Measurements from ENCODE around the gene ZBED6. TPM values are rescaled to one million over a fixed set of nuclear protein-coding genes. Genes with fewer than 3 reads are reported as not detected.
"Not testable (repeated sequence)": the region's sequence is repeated elsewhere in the genome, so short reads cannot be mapped to it uniquely, and the experiment has no call there.

The ZBED6 gene
- total RNA-seq, 1 donor from 2014 or later, result 52.3 TPM

DNA sequence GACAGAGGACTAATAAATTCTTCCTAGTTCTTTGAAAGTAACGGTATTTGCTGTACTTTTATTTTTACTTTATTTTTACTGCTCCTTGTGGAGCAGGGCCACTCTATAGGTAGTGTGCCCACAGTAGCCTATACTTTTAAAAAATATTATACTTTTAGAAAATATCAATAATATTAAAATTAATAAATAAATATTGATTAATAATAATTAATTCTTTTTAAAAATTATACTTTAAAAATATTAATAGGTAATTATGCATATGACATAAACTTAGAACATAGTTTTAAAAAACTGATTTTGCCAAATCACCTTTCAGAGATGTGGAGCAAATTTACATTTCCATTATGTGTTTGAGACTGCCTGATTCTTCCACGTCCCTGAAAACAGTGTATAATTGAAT is 30.8 kb downstream of the ZBED6 start:
- intact Hi-C loops (cut with DNase I), result no loop called here
- ATAC-seq (no peak), DNase-seq (ENCODE audit: low spot score) (no peak)

DNA sequence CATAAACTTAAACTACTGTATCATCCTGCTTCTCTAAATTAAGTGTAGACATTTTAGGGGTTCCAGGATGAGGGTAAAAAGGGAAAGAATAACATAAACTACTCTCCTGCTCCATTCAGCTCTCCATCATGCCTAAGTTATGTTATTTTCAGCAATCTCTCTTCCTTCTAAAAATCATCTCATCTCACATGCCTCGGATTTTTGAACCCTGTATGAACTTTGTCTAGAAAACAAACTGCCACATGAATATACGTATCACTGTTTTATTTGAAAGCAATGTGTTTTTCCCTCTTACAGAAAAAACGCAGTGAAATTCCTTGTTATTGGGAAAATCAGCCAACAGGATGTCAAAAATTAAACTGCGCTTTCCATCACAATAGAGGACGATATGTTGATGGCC is 32.6 kb downstream of the ZBED6 start:
- DNase-seq (ENCODE audit: low spot score) (no peak), ATAC-seq (no peak)
- intact Hi-C loops (cut with DNase I), result no loop called here

DNA sequence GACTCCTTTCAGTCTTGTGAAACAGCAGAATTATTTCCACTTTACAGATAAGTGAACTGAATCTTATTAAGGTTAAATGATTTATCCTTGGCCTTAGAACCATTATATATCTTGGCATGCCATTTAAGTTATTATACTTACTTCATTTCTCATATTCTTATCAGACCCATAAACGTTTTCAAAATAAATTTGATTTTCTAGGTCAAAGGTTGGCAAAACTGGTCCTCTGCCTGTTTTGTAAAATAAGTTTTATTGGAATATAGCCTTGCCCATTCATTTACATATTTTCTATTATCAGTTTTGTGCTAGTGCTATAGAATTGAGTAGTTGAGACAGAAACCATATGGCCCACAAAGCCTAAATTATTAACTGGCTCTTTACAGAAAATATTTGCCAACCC is 33.1 kb downstream of the ZBED6 start:
- intact Hi-C loops (cut with DNase I), result no loop called here
- no peak for DNase-seq (ENCODE audit: low spot score)
- no peak for ATAC-seq

- intact Hi-C loops (cut with DNase I); DNase-seq (ENCODE audit: low spot score): not testable (repeated sequence)
- ATAC-seq, result peak; percentile 38
Observed at GRCh38 chr1:203829247-203829646, 33.8 kb downstream of the ZBED6 start.

DNA sequence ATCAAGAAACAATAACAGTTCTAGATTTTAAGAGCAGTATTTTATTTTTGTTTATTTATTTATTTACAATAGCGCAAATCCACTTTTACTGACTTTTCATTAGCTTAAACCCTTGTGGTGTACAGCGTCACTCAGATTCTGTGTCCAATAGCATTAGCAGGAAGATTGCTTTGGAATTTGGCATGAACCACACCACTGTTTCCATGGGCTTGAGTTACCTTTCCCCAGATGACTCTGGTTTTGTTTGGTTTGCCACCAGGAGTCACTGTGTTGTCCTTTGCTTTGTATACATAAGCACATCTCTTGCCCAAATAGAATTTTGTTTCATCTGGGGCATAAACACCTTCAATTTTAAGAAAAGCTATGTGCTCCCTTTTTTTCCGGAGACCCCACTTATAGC is 40.1 kb downstream of the ZBED6 start:
- intact Hi-C loops (cut with DNase I), result no loop called here
- no peak for ATAC-seq
- DNase-seq (ENCODE audit: low spot score), result no peak

DNA sequence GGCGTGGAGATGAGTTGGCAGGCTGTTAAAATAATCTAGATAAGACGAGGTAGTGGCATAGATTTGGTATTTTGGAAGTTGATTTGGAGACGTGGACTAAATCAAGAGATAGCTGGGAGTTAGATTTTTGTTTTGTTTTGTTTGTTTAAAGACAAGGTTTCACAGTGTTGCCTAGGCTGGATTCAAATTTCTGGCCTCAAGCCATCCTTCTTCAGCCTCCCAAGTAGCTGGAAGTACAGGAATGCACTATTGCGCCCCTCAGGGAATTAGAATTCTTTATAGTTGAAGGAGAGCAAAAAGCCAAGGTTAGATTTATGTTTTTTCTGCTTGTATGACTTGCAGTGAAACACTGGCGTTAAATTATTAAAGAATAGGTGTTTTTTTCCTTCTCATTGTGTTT is 43.7 kb downstream of the ZBED6 start:
- ATAC-seq, result peak; percentile 72
- intact Hi-C loops (cut with DNase I), result no loop called here
- no peak for DNase-seq (ENCODE audit: low spot score)

- DNase-seq (ENCODE audit: low spot score), result no peak
- ATAC-seq, result no peak
- intact Hi-C loops (cut with DNase I), result no loop called here
Observed at GRCh38 chr1:203840208-203840808, 44.9 kb downstream of the ZBED6 start.

GRCh38 chr1:203842559-203842876 is 47.1 kb downstream of the ZBED6 start:
- DNase-seq (ENCODE audit: low spot score), result no peak
- no peak for ATAC-seq
- intact Hi-C loops (cut with DNase I), result no loop called here

DNA sequence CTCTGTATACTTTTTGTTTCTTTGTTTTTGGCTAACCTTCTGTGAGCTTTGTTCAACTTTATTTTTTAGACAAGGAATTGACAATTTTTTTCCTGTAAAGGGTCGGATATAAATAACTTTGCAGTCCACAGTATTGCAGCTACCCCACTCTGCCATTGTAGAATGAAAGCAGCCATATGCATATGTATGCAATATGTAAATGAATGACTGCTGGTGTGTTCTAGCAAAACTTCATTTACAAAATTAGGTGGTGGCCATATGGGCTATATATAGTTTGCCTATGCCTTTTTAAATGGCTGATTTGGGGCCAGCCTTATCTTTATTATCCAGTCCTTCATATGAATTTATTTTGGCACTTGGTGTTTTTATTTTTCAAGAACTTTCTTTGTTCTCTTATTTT is 48.0 kb downstream of the ZBED6 start:
- ATAC-seq (no peak), DNase-seq (ENCODE audit: low spot score) (no peak)
- intact Hi-C loops (cut with DNase I), result no loop called here

Other genes starting within 250 kb of the ZBED6 start
- 107 TPM for gene ATP2B4, start 168.8 kb upstream of the ZBED6 start, total RNA-seq
- gene LAX1, start 30.4 kb upstream of the ZBED6 start, total RNA-seq, result 1.6 TPM
- 84.7 TPM for gene ZC3H11A, start within 50 bp of the ZBED6 start, total RNA-seq
- 76.4 TPM for gene SNRPE, start 66.0 kb downstream of the ZBED6 start, total RNA-seq